Testis (tissue), 3 donors: ENCODE data around the gene G2E3. TPM values are rescaled to one million over a fixed set of nuclear protein-coding genes. Genes with fewer than 3 reads are reported as not detected.
A peak's percentile ranks its signal among the peaks of the same experiment; 100 is the strongest.
"Not testable (repeated sequence)": the region's sequence is repeated elsewhere in the genome, so short reads cannot be mapped to it uniquely, and the experiment has no call there.

ENCODE experiments used
- DNase-seq: peaks from one replicate; pipeline ENCODE4 v3.0.0-alpha.2; 2019
- H3K27ac ChIP-seq, 2 donors: fragments of 200-600 bp; sonication (generic); one replicate each; pipeline ENCODE4 v1.5.1; 2019
- H3K27me3 ChIP-seq: fragments of 200-600 bp; sonication (generic); one replicate; pipeline ENCODE4 v1.5.1; 2019
- H3K36me3 ChIP-seq: fragments of 200-600 bp; sonication (generic); one replicate; pipeline ENCODE4 v1.5.1; 2017; ENCODE audit warnings: low read depth; ENCODE audit errors: missing control alignments
- H3K4me1 ChIP-seq: fragments of 200-600 bp; sonication (generic); one replicate; pipeline ENCODE4 v1.5.1; 2019
- H3K4me3 ChIP-seq, 2 donors: fragments of 200-600 bp; sonication (generic); one replicate each; pipeline ENCODE4 v1.5.1; 2017 to 2019
- H3K9me3 ChIP-seq: fragments of 200-600 bp; sonication (generic); one replicate; pipeline ENCODE4 v1.5.1; 2017
- POLR2A ChIP-seq: fragments of 450-650 bp; IDR thresholded peaks from one replicate; pipeline ENCODE4 v1.6.1; 2017; ENCODE audit warnings: antibody characterized with exemption, mild to moderate bottlenecking, moderate library complexity
- WGBS, 2 donors: methylation state at CpG; one replicate each; pipeline ENCODE4 v1.1.5; 2018; 5-methylcytosine and 5-hydroxymethylcytosine counted together
- intact Hi-C: fragments of 100-400 bp; cut with DNase I; formaldehyde crosslinking; loops from one replicate; pipeline ENCODE4 v1.15.1; 2023; ENCODE audit warnings: low total_unique reads
- polyA plus RNA-seq: library from polyadenylated mRNA; stranded (reverse); fragments of 350-450 nt; fragmentation: Illumina TruSeq; extraction: RNeasy Lipid Tissue Mini Kit (QIAGEN cat#74804); gene quantifications from one replicate; pipeline ENCODE4 v1.2.3, GENCODE V29; 2014; ENCODE audit warnings: low read depth, low replicate concordance; ENCODE audit not compliant: insufficient read depth
- total RNA-seq, 2 donors: library from RNA; depleted of rRNA; stranded (reverse); fragments of >200 nt; gene quantifications; one replicate each; pipeline ENCODE4 v1.2.3, GENCODE V29; 2016
- TF ChIP-seq, protein P1 (sequence below), 3 experiments: fragments of 450-650 bp in 2 of 3; fragments of 200-600 bp in 1 of 3; sonication (generic) in 1 of 3; IDR thresholded peaks; one replicate each; pipeline ENCODE4 v1.5.1; 2016 to 2019; ENCODE audit warnings: antibody characterized with exemption in 3 of 3, mild to moderate bottlenecking in 2 of 3, moderate library complexity in 1 of 3

The G2E3 gene
- total and polyA plus RNA-seq, 3 donors from 2014 or later = 29.5 to 53.2 (median 42.7) TPM

DNA sequence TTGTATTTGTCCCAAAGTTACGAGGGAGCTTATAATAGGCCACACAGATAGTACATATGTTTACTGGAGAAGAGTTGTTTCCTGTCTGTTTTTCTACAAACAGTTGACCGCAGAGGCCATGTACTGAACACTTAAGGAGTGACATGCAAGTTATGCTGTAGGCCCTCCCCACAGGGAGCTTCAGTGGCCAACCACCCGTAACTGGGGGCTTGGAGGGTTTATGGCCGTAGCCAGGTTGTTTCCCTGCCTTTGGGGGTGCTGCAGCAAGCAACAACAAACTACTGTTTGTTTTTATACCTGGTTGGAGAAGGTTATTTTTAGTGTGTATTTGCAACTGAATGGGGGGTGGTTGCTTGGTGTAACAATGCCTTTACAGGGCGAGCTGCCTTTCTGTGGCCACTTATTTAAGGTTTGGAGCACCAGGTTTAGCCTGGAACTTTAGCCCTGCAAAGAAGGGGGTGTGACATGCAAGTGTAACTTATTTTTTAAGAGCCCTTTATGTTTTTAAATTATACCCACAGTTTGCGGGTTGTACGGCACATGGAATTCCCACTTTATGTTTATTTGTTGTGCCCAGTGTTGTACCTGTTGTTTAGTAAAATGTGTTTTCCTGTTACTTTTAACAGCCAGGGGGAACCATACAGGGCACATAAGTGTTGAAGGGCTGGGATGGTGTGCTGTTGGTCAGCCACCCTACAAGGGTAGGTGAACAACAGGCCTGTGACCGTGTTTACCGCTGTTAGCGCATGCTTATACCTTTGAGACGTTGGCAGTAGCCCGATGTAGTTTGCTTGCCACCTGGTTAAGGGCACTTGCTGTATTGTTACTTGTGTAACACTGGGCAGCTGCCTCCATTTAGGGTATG, 29.9 kb upstream of the G2E3 start:
- intact Hi-C loops = no loop called here
- H3K27me3 ChIP-seq = no peaks in the 10 kb centered on the region
- H3K4me3 ChIP-seq = no peak overlapping the region
- H3K9me3 ChIP-seq = no peaks in the 10 kb centered on the region
- no peak for DNase-seq
- H3K4me1 ChIP-seq = no peaks in the 10 kb centered on the region
- TF ChIP-seq, protein P1, sequence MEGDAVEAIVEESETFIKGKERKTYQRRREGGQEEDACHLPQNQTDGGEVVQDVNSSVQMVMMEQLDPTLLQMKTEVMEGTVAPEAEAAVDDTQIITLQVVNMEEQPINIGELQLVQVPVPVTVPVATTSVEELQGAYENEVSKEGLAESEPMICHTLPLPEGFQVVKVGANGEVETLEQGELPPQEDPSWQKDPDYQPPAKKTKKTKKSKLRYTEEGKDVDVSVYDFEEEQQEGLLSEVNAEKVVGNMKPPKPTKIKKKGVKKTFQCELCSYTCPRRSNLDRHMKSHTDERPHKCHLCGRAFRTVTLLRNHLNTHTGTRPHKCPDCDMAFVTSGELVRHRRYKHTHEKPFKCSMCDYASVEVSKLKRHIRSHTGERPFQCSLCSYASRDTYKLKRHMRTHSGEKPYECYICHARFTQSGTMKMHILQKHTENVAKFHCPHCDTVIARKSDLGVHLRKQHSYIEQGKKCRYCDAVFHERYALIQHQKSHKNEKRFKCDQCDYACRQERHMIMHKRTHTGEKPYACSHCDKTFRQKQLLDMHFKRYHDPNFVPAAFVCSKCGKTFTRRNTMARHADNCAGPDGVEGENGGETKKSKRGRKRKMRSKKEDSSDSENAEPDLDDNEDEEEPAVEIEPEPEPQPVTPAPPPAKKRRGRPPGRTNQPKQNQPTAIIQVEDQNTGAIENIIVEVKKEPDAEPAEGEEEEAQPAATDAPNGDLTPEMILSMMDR (IDR thresholded peaks at IDR 0.05) = no peak
- no peak for TF ChIP-seq POLR2A
- 88 to 92% methylated on average over 12 of the region's 12 CpGs for WGBS, 2 donors
- H3K27ac ChIP-seq = no peak overlapping the region
- H3K36me3 ChIP-seq = no peaks in the 10 kb centered on the region

DNA sequence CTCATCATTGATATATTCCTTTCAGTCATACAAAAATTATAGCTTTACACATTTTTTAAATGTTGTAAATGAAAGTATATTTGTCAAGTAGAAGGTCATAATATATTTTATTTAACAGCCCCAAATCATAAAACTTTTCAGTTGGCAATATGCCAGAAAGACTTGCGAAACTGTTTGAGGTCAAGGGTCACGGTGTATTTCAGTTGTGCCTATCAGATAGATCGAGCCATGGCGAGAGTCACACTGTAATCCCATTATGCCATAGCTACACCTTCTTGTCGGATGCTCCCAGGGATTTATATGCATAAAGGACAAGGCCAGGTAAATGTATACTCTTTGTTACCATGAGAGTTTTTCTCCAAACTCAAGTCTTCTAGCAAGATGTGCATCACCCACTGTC, 26.7 kb upstream of the G2E3 start:
- H3K9me3 ChIP-seq = no peaks in the 10 kb centered on the region
- H3K36me3 ChIP-seq = no peaks in the 10 kb centered on the region
- H3K27me3 ChIP-seq = no peaks in the 10 kb centered on the region
- 84 to 91% methylated on average over 5 of the region's 5 CpGs for WGBS, 2 donors
- H3K4me1 ChIP-seq = no peaks in the 10 kb centered on the region
- intact Hi-C loops = no loop called here
- no peak overlapping the region for H3K27ac ChIP-seq
- H3K4me3 ChIP-seq = no peak overlapping the region
- DNase-seq = no peak
- no peak for TF ChIP-seq POLR2A
- TF ChIP-seq, protein P1 (IDR thresholded peaks at IDR 0.05) = no peak

DNA sequence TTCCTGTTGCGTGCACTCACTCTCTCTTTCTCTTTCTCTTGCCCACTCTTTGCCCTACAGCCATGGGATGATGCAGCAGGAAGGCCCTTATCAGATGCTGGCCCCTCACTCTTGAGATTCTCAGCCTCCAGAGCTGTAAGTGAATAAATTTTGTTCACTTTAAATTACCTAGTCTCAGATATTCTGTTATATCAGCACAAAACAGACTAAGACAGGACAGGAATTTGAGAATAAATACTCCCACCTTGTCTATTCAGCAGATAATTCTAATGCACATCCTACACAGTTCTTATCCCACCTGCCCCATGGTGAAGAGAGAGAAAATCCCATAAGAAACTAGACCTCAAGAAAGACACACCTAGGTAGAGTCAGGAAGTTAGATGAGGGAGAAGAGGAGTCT, 25.8 kb upstream of the G2E3 start:
- no peaks in the 10 kb centered on the region for H3K27me3 ChIP-seq
- DNase-seq = no peak
- H3K9me3 ChIP-seq = no peaks in the 10 kb centered on the region
- intact Hi-C loops = no loop called here
- no peaks in the 10 kb centered on the region for H3K36me3 ChIP-seq
- H3K4me3 ChIP-seq = no peak overlapping the region
- WGBS, 2 donors = 95 to 100% methylated on average over 1 of the region's 1 CpG
- H3K4me1 ChIP-seq = no peaks in the 10 kb centered on the region
- H3K27ac ChIP-seq = no peak overlapping the region
- no peak for TF ChIP-seq POLR2A
- TF ChIP-seq, protein P1 (IDR thresholded peaks at IDR 0.05) = no peak

DNA sequence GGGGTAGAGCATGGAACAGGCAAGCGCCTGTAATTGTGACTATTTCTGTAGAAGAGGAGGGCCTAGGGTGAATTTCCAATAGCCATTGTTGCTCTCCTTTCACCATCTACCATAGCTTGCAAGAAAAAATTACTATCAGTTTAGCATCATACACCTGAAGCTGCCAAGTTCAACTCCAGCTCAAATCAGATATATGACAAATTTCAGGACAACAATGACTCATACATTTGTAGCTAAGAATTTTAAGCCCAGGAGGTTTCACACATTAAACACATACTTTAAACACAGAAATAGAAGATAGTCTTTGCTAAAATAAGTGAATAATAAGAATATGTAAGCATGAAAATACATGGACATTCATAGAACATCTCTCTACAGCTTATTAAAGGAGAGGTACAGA, 17.6 kb upstream of the G2E3 start:
- H3K36me3 ChIP-seq = no peaks in the 10 kb centered on the region
- H3K4me3 ChIP-seq = no peak overlapping the region
- no peaks in the 10 kb centered on the region for H3K4me1 ChIP-seq
- WGBS, 2 donors = 93 to 97% methylated on average over 1 of the region's 1 CpG
- no peak overlapping the region for H3K27ac ChIP-seq
- H3K9me3 ChIP-seq = no peaks in the 10 kb centered on the region
- DNase-seq = no peak
- H3K27me3 ChIP-seq = no peaks in the 10 kb centered on the region
- TF ChIP-seq, protein P1 (IDR thresholded peaks at IDR 0.05) = no peak
- TF ChIP-seq POLR2A = no peak
- intact Hi-C loops = no loop called here

DNA sequence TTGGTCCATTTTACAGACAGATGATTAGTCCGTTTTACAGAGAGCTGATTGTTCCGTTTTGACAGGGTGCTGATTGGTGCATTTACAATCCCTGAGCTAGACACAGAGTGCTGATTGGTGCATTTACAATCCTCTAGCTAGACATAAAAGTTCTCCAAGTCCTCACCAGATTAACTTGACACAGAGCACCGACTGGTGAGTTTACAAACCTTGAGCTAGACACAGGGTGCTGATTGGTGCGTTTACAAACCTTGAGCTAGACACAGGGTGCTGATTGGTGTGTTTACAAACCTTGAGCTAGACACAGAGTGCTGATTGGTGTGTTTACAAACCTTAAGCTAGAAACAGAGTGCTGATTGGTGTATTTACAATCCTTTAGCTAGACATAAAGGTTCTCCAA, 12.2 kb upstream of the G2E3 start:
- H3K4me1 ChIP-seq, H3K9me3 ChIP-seq, H3K27ac ChIP-seq, intact Hi-C loops, DNase-seq, H3K36me3 ChIP-seq, H3K27me3 ChIP-seq: not testable (repeated sequence)
- peak overlapping the region in 1 of 2 donors; percentile 56 for H3K4me3 ChIP-seq
- WGBS, 2 donors = 69 to 86% methylated on average over 4 of the region's 4 CpGs
